GM21526 (cell line): Measurements from ENCODE around the gene SCN2A.

Experiments used
- ATAC-seq: cut with Tn5 transposase; IDR thresholded peaks from one replicate; pipeline ENCODE4 v1.9.1; 2021; ENCODE audit warnings: moderate library complexity; ENCODE audit not compliant: unreplicated experiment, low FRiP score

The SCN2A gene

GRCh38 chr2:165239230-165239629 is at the start of gene SCN2A:
Gene SCN2A (plus strand): TSS chr2:165239414. CDS start chr2:165295824, 56,410 bp downstream.
- peak; percentile 68 for ATAC-seq

GRCh38 chr2:165191096-165191728 is 48.0 kb upstream of the SCN2A start:
- ATAC-seq = no peak

- ATAC-seq = peak; percentile 36
These were observed 46.5 kb upstream of the SCN2A start for GRCh38 chr2:165192729-165193128.

- ATAC-seq = peak; percentile 98
These were observed 45.9 kb upstream of the SCN2A start for GRCh38 chr2:165193178-165193777.

- ATAC-seq = no peak
These were observed 42.8 kb upstream of the SCN2A start for GRCh38 chr2:165196411-165196810.

- ATAC-seq = no peak
These were observed 41.9 kb upstream of the SCN2A start for GRCh38 chr2:165197346-165197745.

- ATAC-seq = no peak
These were observed 41.0 kb upstream of the SCN2A start for GRCh38 chr2:165198181-165198580.

GRCh38 chr2:165202239-165202638 is 37.0 kb upstream of the SCN2A start:
- no peak for ATAC-seq

- ATAC-seq = peak; percentile 67
These were observed 35.3 kb upstream of the SCN2A start, which contains the start of gene SCN3A for GRCh38 chr2:165203689-165204559. Gene SCN3A (minus strand): TSS chr2:165204050. CDS start chr2:165176394, 27,656 bp downstream.

- no peak for ATAC-seq
These were observed 33.3 kb upstream of the SCN2A start for GRCh38 chr2:165205865-165206264.

- no peak for ATAC-seq
These were observed 31.1 kb upstream of the SCN2A start for GRCh38 chr2:165208094-165208493.

GRCh38 chr2:165214093-165214492 is 25.1 kb upstream of the SCN2A start:
- no peak for ATAC-seq

- no peak for ATAC-seq
These were observed 19.7 kb upstream of the SCN2A start for GRCh38 chr2:165219481-165219880.

- no peak for ATAC-seq
These were observed 14.3 kb upstream of the SCN2A start for GRCh38 chr2:165224941-165225340.

GRCh38 chr2:165227571-165227970 is 11.6 kb upstream of the SCN2A start:
- no peak for ATAC-seq

GRCh38 chr2:165237056-165237455 is 2.2 kb upstream of the SCN2A start:
- no peak for ATAC-seq

GRCh38 chr2:165238295-165238694 is 919 bp upstream of the SCN2A start:
- no peak for ATAC-seq

GRCh38 chr2:165239856-165240515 is 772 bp downstream of the SCN2A start:
- ATAC-seq = no peak

GRCh38 chr2:165240916-165241315 is 1.7 kb downstream of the SCN2A start:
- no peak for ATAC-seq

- no peak for ATAC-seq
These were observed 6.0 kb downstream of the SCN2A start for GRCh38 chr2:165245081-165245793.
